Type B pancreatic cell (in vitro differentiated cells): Measurements from ENCODE around the gene TSSK3. TPM values are rescaled to one million over a fixed set of nuclear protein-coding genes. Genes with fewer than 3 reads are reported as not detected.

Source experiments
- DNase-seq: peaks from one replicate; pipeline ENCODE4 v3.0.0; 2021; ENCODE audit warnings: mixed read lengths; ENCODE audit not compliant: unreplicated experiment; ENCODE audit errors: extremely low spot score
- H3K27ac Mint-ChIP-seq: 2 replicates; pipeline ENCODE4 v1.8.0; 2021; ENCODE audit warnings: mild to moderate bottlenecking, mixed read lengths
- H3K27me3 Mint-ChIP-seq: 2 replicates; pipeline ENCODE4 v1.8.0; 2021; ENCODE audit warnings: mixed read lengths
- H3K36me3 Mint-ChIP-seq: 2 replicates; pipeline ENCODE4 v1.8.0; 2021; ENCODE audit warnings: mixed read lengths
- H3K4me1 Mint-ChIP-seq: one replicate; pipeline ENCODE4 v1.8.0; 2021; ENCODE audit warnings: mixed read lengths; ENCODE audit not compliant: unreplicated experiment
- H3K4me3 Mint-ChIP-seq: 2 replicates; pipeline ENCODE4 v1.8.0; 2021; ENCODE audit warnings: mild to moderate bottlenecking, mixed read lengths
- H3K9me3 Mint-ChIP-seq: 2 replicates; pipeline ENCODE4 v1.8.0; 2021; ENCODE audit warnings: mixed read lengths
- total RNA-seq: library from RNA; stranded (reverse); gene quantifications from 2 replicates; pipeline ENCODE4 v1.2.1, GENCODE V29; 2021; ENCODE audit warnings: low replicate concordance
- TF ChIP-seq, protein P1 (sequence below): fragments of 200-600 bp; sonication (generic); conservative IDR thresholded peaks from 2 replicates; pipeline ENCODE4 v1.5.0; 2021; ENCODE audit warnings: antibody characterized with exemption, mild to moderate bottlenecking

TSSK3 gene
- total RNA-seq, 1 donor from 2014 or later = 3.8 TPM

DNA sequence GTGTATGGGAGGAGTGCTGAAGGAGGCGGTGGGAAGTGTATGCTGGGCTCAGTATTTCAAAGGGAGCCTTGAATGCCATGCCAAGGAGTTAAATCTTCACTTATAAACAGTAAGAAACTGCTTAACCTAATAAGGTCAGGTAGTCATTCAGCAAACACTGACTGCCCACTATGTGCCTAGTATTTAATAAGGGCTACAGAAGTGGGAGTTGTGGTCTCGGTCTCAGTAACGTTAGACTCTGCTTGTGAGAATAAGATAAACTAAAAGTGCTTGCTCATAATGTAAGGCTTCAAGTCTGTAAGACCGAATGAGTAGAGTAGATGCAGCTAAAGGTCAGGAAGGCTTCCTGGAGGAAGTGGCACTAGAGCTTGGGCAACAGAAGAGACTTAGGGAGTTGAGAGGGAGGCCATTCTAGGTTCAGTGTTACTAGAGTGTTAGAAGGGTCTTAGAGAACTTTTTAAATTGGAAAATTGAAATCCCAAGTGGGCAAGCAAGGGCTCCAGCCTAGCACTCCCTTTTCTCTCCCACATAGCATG, 32.3 kb upstream of the TSSK3 start:
- Mint-ChIP-seq H3K4me3 (no peak overlapping the region), H3K4me1 (peaks cover 31% of the 10 kb centered on the region), H3K27me3 (no peaks in the 10 kb centered on the region), H3K27ac (no peak overlapping the region), H3K9me3 (no peaks in the 10 kb centered on the region), H3K36me3 (peaks cover 58% of the 10 kb centered on the region)
- TF ChIP-seq, protein P1, sequence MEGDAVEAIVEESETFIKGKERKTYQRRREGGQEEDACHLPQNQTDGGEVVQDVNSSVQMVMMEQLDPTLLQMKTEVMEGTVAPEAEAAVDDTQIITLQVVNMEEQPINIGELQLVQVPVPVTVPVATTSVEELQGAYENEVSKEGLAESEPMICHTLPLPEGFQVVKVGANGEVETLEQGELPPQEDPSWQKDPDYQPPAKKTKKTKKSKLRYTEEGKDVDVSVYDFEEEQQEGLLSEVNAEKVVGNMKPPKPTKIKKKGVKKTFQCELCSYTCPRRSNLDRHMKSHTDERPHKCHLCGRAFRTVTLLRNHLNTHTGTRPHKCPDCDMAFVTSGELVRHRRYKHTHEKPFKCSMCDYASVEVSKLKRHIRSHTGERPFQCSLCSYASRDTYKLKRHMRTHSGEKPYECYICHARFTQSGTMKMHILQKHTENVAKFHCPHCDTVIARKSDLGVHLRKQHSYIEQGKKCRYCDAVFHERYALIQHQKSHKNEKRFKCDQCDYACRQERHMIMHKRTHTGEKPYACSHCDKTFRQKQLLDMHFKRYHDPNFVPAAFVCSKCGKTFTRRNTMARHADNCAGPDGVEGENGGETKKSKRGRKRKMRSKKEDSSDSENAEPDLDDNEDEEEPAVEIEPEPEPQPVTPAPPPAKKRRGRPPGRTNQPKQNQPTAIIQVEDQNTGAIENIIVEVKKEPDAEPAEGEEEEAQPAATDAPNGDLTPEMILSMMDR = no peak
- DNase-seq = no peak

DNA sequence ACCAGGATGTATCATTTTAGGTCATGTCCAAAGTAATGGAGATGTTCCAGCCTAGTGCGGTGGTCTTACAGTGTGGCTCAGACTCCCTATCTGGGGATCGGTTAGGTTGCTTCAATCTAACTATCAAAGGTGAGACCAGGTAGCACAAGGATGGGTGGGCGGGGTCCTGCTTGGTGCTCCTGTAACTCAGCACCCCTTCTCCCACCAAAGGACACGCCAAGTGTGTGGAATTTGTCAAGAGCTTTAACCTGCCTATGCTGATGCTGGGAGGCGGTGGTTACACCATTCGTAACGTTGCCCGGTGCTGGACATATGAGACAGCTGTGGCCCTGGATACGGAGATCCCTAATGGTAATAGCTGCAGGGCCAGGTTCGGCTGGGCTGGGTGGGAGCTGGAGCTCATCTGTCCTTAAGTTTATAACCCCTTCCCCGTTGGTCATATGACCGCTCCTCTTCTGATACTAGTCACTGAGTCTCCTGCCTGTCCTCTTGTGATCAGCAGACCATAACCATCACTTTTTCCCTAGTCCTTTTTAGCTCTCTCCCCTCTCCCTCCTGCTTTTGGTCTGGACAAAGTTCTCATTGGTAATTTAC, 31.7 kb upstream of the TSSK3 start:
- Mint-ChIP-seq H3K4me1 (peaks cover 31% of the 10 kb centered on the region), H3K27me3 (no peaks in the 10 kb centered on the region), H3K9me3 (no peaks in the 10 kb centered on the region), H3K36me3 (peaks cover 52% of the 10 kb centered on the region), H3K27ac (peak overlapping the region; percentile 60), H3K4me3 (no peak overlapping the region)
- TF ChIP-seq, protein P1 = no peak
- no peak for DNase-seq

DNA sequence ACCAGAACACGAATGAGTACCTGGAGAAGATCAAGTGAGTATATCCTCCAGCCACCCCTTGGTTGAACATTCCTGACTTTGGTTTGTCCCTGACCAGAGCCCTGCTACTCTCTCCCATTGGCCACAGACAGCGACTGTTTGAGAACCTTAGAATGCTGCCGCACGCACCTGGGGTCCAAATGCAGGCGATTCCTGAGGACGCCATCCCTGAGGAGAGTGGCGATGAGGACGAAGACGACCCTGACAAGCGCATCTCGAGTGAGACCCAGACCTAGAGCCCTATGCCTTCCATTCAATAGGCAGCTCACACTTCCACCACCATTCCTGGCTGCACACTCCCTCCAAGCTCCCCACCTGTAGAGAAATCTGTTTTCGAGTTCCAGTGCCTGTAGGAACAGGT, 30.8 kb upstream of the TSSK3 start:
- TF ChIP-seq, protein P1 = no peak
- Mint-ChIP-seq H3K36me3 (peaks cover 52% of the 10 kb centered on the region), H3K27ac (peak overlapping the region; percentile 60), H3K4me1 (peaks cover 31% of the 10 kb centered on the region), H3K9me3 (no peaks in the 10 kb centered on the region), H3K4me3 (peak overlapping the region; percentile 37), H3K27me3 (no peaks in the 10 kb centered on the region)
- DNase-seq = no peak

DNA sequence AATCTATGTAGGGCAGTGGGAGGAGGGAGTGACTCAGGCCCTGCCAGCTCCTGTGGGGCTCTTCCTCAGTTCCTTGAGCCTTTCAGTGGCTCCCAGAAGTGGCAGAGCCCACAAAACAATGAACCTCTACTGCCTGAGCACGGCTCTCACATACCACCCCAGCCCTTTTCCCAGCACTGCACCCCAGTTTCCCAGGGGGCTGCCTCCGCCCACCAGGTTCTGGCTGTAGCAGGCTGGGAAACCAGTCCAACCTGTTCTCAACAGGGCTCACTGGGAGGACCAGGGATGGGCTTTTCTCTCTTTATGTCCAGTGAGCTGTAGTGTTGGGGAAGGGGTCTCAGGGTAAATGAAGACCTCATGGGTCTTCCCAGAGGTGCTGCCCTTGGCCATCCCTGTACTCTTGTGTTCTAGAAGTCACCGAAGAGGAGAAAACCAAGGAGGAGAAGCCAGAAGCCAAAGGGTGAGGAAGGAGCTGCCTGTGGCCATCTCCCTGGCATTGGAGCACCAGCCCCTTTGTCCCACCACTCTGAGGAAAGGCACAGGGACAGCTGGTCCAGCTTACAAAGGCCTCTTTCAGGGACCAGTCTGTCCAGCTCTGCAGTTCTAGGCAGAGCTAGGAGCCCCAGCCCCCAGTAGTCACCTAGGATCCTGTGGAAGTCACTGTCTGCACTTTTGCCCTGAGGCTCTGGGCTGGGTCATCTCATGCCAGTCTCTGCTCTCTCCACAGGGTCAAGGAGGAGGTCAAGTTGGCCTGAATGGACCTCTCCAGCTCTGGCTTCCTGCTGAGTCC, 29.9 kb upstream of the TSSK3 start:
- TF ChIP-seq, protein P1 = no peak
- Mint-ChIP-seq H3K9me3 (no peaks in the 10 kb centered on the region), H3K27me3 (no peaks in the 10 kb centered on the region), H3K27ac (peak overlapping the region; percentile 60), H3K4me3 (peak overlapping the region; percentile 71), H3K36me3 (peaks cover 52% of the 10 kb centered on the region), H3K4me1 (peaks cover 31% of the 10 kb centered on the region)
- DNase-seq = no peak

DNA sequence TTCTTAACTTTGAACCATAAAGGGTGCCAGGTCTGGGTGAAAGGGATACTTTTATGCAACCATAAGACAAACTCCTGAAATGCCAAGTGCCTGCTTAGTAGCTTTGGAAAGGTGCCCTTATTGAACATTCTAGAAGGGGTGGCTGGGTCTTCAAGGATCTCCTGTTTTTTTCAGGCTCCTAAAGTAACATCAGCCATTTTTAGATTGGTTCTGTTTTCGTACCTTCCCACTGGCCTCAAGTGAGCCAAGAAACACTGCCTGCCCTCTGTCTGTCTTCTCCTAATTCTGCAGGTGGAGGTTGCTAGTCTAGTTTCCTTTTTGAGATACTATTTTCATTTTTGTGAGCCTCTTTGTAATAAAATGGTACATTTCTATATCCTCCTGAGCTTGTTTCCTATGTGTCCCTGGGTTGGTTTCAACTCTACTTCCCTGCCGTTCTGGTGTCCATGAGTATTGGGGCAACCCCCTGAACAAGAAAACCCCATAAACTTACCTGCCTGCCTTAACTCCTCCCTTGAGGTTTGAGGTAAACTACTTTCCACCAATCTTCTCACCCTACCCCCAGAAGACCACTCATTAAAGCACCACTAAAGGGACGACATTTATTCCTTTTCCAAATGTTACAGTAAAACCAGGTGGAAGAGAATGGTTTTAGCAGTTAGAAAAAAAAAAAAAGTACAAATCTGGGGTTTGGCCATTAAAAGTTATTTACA, 28.9 kb upstream of the TSSK3 start:
- Mint-ChIP-seq H3K27ac (peak overlapping the region; percentile 77), H3K36me3 (peaks cover 47% of the 10 kb centered on the region), H3K9me3 (no peaks in the 10 kb centered on the region), H3K27me3 (no peaks in the 10 kb centered on the region), H3K4me1 (peaks cover 38% of the 10 kb centered on the region), H3K4me3 (peak overlapping the region; percentile 97)
- TF ChIP-seq, protein P1 = no peak
- no peak for DNase-seq
